WTC11 (cell line): ENCODE results near the gene CCDC83. TPM values are rescaled to one million over a fixed set of nuclear protein-coding genes. Genes with fewer than 3 reads are reported as not detected.

Experiments used
- ATAC-seq: fragments of 200-7000 bp; cut with Tn5 transposase; 2 replicates; pipeline ENCODE4 v1.10.0; 2021; ENCODE audit warnings: mild to moderate bottlenecking, moderate library complexity
- CTCF ChIA-PET: fragments of 300-600 bp; sonication (Branson Sonifier 250); formaldehyde crosslinking; loops from one replicate; lab custom pipeline; 2021; ENCODE audit warnings: antibody characterized with exemption; lab: Charles Lee
- POLR2A ChIA-PET: fragments of 350-600 bp; sonication (Branson Sonifier 250); formaldehyde crosslinking; loops from one replicate; lab custom pipeline; 2021; ENCODE audit warnings: antibody characterized with exemption; lab: Charles Lee
- DNase-seq: peaks from one replicate; pipeline ENCODE4 v3.0.0; 2021; ENCODE audit warnings: low spot score
- H3K27ac Mint-ChIP-seq: 2 replicates; pipeline ENCODE4 v1.8.0; 2021; ENCODE audit warnings: mixed read lengths
- H3K27me3 Mint-ChIP-seq: 2 replicates; pipeline ENCODE4 v1.8.0; 2021; ENCODE audit warnings: low read depth, mild to moderate bottlenecking, moderate library complexity, mixed read lengths
- H3K36me3 Mint-ChIP-seq: 2 replicates; pipeline ENCODE4 v1.8.0; 2021; ENCODE audit warnings: mixed read lengths
- H3K4me1 Mint-ChIP-seq: 2 replicates; pipeline ENCODE4 v1.8.0; 2022; ENCODE audit warnings: mixed read lengths
- H3K4me3 Mint-ChIP-seq: 2 replicates; pipeline ENCODE4 v1.8.0; 2021; ENCODE audit warnings: mild to moderate bottlenecking, moderate library complexity, mixed read lengths
- H3K9me3 Mint-ChIP-seq: 2 replicates; pipeline ENCODE4 v1.8.0; 2021; ENCODE audit warnings: mixed read lengths
- ATF2 ChIP-seq: sonication (generic); formaldehyde crosslinking; IDR thresholded peaks from 2 replicates; pipeline ENCODE4 v1.8.1; 2022; ENCODE audit warnings: low read depth, missing genetic modification reagents, borderline replicate concordance
- CBFB ChIP-seq: sonication (generic); formaldehyde crosslinking; IDR thresholded peaks from 2 replicates; pipeline ENCODE4 v1.8.1; 2022; ENCODE audit warnings: mild to moderate bottlenecking, low read depth, missing genetic modification reagents
- ETV6 ChIP-seq: sonication (generic); formaldehyde crosslinking; IDR thresholded peaks from 2 replicates; pipeline ENCODE4 v1.8.1; 2022; ENCODE audit warnings: mild to moderate bottlenecking, missing genetic modification reagents
- FOXP1 ChIP-seq: sonication (generic); formaldehyde crosslinking; IDR thresholded peaks from 2 replicates; pipeline ENCODE4 v1.8.0; 2022; ENCODE audit warnings: missing genetic modification reagents, mild to moderate bottlenecking, moderate library complexity, borderline replicate concordance
- GABPB1 ChIP-seq: sonication (generic); formaldehyde crosslinking; IDR thresholded peaks from 2 replicates; pipeline ENCODE4 v1.8.1; 2023; ENCODE audit warnings: mild to moderate bottlenecking, missing genetic modification reagents
- SP1 ChIP-seq: sonication (generic); formaldehyde crosslinking; conservative IDR thresholded peaks from 2 replicates; pipeline ENCODE4 v1.8.1; 2022; ENCODE audit warnings: missing genetic modification reagents
- TEAD1 ChIP-seq: sonication (generic); formaldehyde crosslinking; IDR thresholded peaks from 2 replicates; pipeline ENCODE4 v1.8.0; 2022; ENCODE audit warnings: mild to moderate bottlenecking, missing genetic modification reagents
- USF2 ChIP-seq: sonication (generic); formaldehyde crosslinking; IDR thresholded peaks from 2 replicates; pipeline ENCODE4 v1.8.1; 2023; ENCODE audit warnings: mild to moderate bottlenecking, missing genetic modification reagents, moderate library complexity
- ZNF263 ChIP-seq: sonication (generic); formaldehyde crosslinking; IDR thresholded peaks from 2 replicates; pipeline ENCODE4 v1.8.1; 2022; ENCODE audit warnings: low read depth, mild to moderate bottlenecking, moderate library complexity, missing genetic modification reagents
- ZNF396 ChIP-seq: fragments of 250-450 bp; sonication (Bioruptor Pico); IDR thresholded peaks from 2 replicates; pipeline ENCODE4 v1.8.0; 2021; ENCODE audit warnings: mild to moderate bottlenecking, moderate library complexity, borderline replicate concordance
- ZNF671 ChIP-seq: fragments of 250-450 bp; sonication (Bioruptor Pico); IDR thresholded peaks from 2 replicates; pipeline ENCODE4 v1.8.0; 2021; ENCODE audit warnings: mild to moderate bottlenecking
- total RNA-seq: library from RNA; stranded (reverse); gene quantifications from 3 replicates; pipeline ENCODE4 v1.2.3, GENCODE V29; 2021
- TF ChIP-seq, protein P1 (sequence below): sonication (generic); formaldehyde crosslinking; conservative IDR thresholded peaks from 2 replicates; pipeline ENCODE4 v1.8.1; 2022; ENCODE audit warnings: mild to moderate bottlenecking, missing genetic modification reagents
- TF ChIP-seq, protein P2 (sequence below): sonication (generic); formaldehyde crosslinking; IDR thresholded peaks from 2 replicates; pipeline ENCODE4 v1.8.1; 2023; ENCODE audit warnings: mild to moderate bottlenecking, missing genetic modification reagents, moderate library complexity
- TF ChIP-seq, protein P3 (sequence below): sonication (generic); formaldehyde crosslinking; IDR thresholded peaks from 2 replicates; pipeline ENCODE4 v1.8.1; 2022; ENCODE audit warnings: low read depth, mild to moderate bottlenecking, moderate library complexity, missing genetic modification reagents, borderline replicate concordance
- TF ChIP-seq, protein P4 (sequence below): sonication (generic); formaldehyde crosslinking; IDR thresholded peaks from 2 replicates; pipeline ENCODE4 v1.8.1; 2023; ENCODE audit warnings: mild to moderate bottlenecking, moderate library complexity, missing genetic modification reagents

Gene CCDC83
- total RNA-seq, 1 experiment from 2014 or later, result not detected

DNA sequence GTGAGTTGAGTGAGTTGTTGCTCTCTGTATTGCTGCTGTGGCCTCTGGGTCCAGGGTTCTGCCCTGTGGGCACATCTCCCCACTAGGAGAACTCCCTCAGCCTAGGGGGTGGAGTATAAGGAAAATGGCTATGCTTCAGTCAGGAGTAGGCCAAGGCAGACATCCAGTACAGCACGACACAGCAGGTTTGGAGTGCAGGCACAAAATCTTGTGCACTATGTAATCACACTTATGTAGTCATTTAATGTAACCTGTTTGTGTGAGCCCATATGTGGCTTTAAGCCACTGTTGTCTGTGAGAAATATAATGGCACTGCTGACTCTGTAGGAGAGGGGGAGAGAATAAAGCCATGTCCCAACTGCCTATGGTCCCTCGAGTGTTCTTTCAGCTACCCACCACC is 90.1 kb downstream of the CCDC83 start (continued):
- TF ChIP-seq, protein P1, sequence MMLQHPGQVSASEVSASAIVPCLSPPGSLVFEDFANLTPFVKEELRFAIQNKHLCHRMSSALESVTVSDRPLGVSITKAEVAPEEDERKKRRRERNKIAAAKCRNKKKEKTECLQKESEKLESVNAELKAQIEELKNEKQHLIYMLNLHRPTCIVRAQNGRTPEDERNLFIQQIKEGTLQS, result no peak
- TF ChIP-seq ATF2, result no peak
- TF ChIP-seq, all 79 proteins: peak for 0

- H3K9me3 Mint-ChIP-seq, result peaks cover 13% of the 10 kb centered on the region
- POLR2A ChIA-PET, result no interaction called here
These were observed 90.6 kb downstream of the CCDC83 start for GRCh38 chr11:85945788-85946187.

GRCh38 chr11:85946221-85946620 is 91.0 kb downstream of the CCDC83 start:
- CTCF ChIA-PET, result interaction anchor here (1.3 to 2.0 kb wide), 2 partner anchors 91 to 272 kb away, joined by 3 to 5 read pairs; partner anchors contain the start of gene CCDC83
- no peak overlapping the region for H3K27ac Mint-ChIP-seq
- POLR2A ChIA-PET, result no interaction called here
- TF ChIP-seq, protein P2, sequence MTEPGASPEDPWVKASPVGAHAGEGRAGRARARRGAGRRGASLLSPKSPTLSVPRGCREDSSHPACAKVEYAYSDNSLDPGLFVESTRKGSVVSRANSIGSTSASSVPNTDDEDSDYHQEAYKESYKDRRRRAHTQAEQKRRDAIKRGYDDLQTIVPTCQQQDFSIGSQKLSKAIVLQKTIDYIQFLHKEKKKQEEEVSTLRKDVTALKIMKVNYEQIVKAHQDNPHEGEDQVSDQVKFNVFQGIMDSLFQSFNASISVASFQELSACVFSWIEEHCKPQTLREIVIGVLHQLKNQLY (CRISPR knock-in tag), result no peak
- TF ChIP-seq ZNF671 (CRISPR knock-in tag) (no peak), ETV6 (CRISPR knock-in tag) (no peak), FOXP1 (CRISPR knock-in tag) (no peak), ZNF263 (CRISPR knock-in tag) (no peak), USF2 (CRISPR knock-in tag) (no peak), TEAD1 (CRISPR knock-in tag) (no peak), ZNF396 (CRISPR knock-in tag) (no peak), CBFB (no peak), SP1 (CRISPR knock-in tag) (no peak)
- TF ChIP-seq, protein P3, sequence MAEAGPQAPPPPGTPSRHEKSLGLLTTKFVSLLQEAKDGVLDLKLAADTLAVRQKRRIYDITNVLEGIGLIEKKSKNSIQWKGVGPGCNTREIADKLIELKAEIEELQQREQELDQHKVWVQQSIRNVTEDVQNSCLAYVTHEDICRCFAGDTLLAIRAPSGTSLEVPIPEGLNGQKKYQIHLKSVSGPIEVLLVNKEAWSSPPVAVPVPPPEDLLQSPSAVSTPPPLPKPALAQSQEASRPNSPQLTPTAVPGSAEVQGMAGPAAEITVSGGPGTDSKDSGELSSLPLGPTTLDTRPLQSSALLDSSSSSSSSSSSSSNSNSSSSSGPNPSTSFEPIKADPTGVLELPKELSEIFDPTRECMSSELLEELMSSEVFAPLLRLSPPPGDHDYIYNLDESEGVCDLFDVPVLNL, result no peak
- TF ChIP-seq, all 79 proteins: peak for 0
- no peak for DNase-seq
- ATAC-seq, result no peak
- no peak overlapping the region for H3K4me3 Mint-ChIP-seq
- no peaks in the 10 kb centered on the region for H3K27me3 Mint-ChIP-seq
- peaks cover 13% of the 10 kb centered on the region for H3K9me3 Mint-ChIP-seq
- H3K4me1 Mint-ChIP-seq, result no peaks in the 10 kb centered on the region
- peaks cover 8% of the 10 kb centered on the region; the same call in 1 of the 2 replicates for H3K36me3 Mint-ChIP-seq

More at GRCh38 chr11:85945788-85946187, 90.6 kb downstream of the CCDC83 start:
- TF ChIP-seq TEAD1 (CRISPR knock-in tag) (no peak), ZNF263 (CRISPR knock-in tag) (no peak), GABPB1 (CRISPR knock-in tag) (no peak)
- TF ChIP-seq, protein P4, sequence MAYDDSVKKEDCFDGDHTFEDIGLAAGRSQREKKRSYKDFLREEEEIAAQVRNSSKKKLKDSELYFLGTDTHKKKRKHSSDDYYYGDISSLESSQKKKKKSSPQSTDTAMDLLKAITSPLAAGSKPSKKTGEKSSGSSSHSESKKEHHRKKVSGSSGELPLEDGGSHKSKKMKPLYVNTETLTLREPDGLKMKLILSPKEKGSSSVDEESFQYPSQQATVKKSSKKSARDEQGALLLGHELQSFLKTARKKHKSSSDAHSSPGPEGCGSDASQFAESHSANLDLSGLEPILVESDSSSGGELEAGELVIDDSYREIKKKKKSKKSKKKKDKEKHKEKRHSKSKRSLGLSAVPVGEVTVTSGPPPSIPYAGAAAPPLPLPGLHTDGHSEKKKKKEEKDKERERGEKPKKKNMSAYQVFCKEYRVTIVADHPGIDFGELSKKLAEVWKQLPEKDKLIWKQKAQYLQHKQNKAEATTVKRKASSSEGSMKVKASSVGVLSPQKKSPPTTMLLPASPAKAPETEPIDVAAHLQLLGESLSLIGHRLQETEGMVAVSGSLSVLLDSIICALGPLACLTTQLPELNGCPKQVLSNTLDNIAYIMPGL (CRISPR knock-in tag), result no peak
- TF ChIP-seq, protein P3, result no peak
- no peaks in the 10 kb centered on the region for H3K4me1 Mint-ChIP-seq
- H3K36me3 Mint-ChIP-seq, result peaks cover 8% of the 10 kb centered on the region; the same call in 1 of the 2 replicates
- no peak overlapping the region for H3K4me3 Mint-ChIP-seq
- no peak overlapping the region for H3K27ac Mint-ChIP-seq
- CTCF ChIA-PET, result interaction anchor here (1.3 to 2.0 kb wide), 2 partner anchors 91 to 273 kb away, joined by 3 to 5 read pairs; partner anchors contain the start of gene CCDC83
- H3K27me3 Mint-ChIP-seq, result no peaks in the 10 kb centered on the region
- DNase-seq, result no peak
- no peak for ATAC-seq
